GM06990 (cell line): ENCODE results near the gene EIF1.
A peak's percentile ranks its signal among the peaks of the same experiment; 100 is the strongest.

Source experiments
- DNase-seq: peaks from one replicate; pipeline ENCODE4 v3.0.0-alpha.2; 2011; ENCODE audit not compliant: insufficient read length; ENCODE audit errors: extremely low read depth
- H3K27me3 ChIP-seq: replicated peaks from 2 replicates; pipeline ENCODE4 v1.6.0; 2011; ENCODE audit warnings: low read length; ENCODE audit not compliant: control insufficient read depth, insufficient read depth
- H3K36me3 ChIP-seq: 2 replicates; pipeline ENCODE4 v1.5.1; 2011; ENCODE audit warnings: low read length; ENCODE audit not compliant: control insufficient read depth, insufficient read depth
- H3K4me3 ChIP-seq: replicated peaks from 2 replicates; pipeline ENCODE4 v1.5.1; 2011; ENCODE audit warnings: low read depth, mild to moderate bottlenecking, control low read depth, low read length
- CTCF ChIP-seq: IDR thresholded peaks from 2 replicates; pipeline ENCODE4 v1.5.1; 2011; ENCODE audit warnings: low read length, control low read depth, mild to moderate bottlenecking, inconsistent platforms; ENCODE audit not compliant: insufficient read depth, poor library complexity, severe bottlenecking

EIF1 gene

GRCh38 chr17:41687828-41688640, 651 bp upstream of the EIF1 start:
- Histone ChIP-seq H3K27me3 (no peaks in the 10 kb centered on the region), H3K4me3 (peak overlapping the region; percentile 60), H3K36me3 (peaks cover 31% of the 10 kb centered on the region)
- TF ChIP-seq CTCF: peak; percentile 54
- no peak for DNase-seq

- TF ChIP-seq CTCF: peak; percentile 53
- Histone ChIP-seq H3K36me3 (peaks cover 35% of the 10 kb centered on the region), H3K27me3 (no peaks in the 10 kb centered on the region), H3K4me3 (peak overlapping the region; percentile 98)
- no peak for DNase-seq
These were observed 1.0 kb downstream of the EIF1 start for GRCh38 chr17:41689497-41690299.

DNA sequence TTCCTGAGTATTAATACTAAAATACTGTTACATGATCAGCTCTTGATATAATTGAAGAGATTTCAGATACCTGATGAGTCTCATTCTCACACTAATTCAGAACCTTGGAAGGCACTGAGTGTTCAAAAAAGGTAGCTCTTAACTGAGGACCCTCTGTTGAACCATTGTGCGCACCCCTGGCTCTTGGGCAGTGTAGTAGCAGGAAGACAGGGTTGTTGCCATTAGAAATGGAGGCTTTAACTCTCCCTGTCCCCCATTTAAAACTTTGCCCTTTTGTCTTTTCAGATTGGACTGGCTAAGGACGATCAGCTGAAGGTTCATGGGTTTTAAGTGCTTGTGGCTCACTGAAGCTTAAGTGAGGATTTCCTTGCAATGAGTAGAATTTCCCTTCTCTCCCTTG, 1.8 kb downstream of the EIF1 start:
- H3K36me3 ChIP-seq: peaks cover 35% of the 10 kb centered on the region
- no peaks in the 10 kb centered on the region for H3K27me3 ChIP-seq
- no peak for DNase-seq
- H3K4me3 ChIP-seq: peak overlapping the region; percentile 98
- TF ChIP-seq CTCF: no peak

DNA sequence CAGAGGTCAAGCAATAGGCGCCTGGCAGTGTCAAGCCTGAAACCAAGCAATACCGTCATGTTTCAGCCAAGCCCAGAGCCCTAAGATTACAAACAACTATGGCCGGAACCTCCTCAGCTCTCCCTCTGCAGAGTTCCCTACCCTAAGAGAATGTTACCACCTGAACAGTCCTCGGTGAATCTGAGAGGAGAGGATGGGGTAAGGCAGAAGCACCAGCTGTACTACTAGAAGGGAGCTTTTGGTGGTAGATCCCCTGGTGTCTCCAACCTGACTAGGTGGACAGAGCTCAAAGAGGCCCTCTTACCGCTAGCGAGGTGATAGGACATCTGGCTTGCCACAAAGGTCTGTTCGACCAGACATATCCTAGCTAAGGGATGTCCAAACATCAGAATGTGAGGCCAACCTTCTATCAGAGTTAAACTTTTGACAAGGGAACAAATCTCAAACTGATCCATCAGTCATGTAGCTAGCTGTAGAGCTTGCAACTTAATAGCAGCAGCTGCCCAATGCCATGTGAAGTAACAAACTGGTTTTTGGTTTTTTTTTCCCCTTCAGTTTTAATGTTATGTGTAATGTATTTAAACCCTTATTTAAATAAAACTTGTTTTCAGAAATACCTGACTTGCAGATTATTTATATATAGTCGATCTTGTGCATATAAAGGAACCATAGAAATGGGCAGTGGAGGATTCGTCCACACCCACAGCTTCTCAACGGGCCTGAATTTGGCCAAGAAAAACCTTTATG, 2.5 kb downstream of the EIF1 start:
- Histone ChIP-seq H3K36me3 (peaks cover 35% of the 10 kb centered on the region), H3K27me3 (no peaks in the 10 kb centered on the region), H3K4me3 (no peak overlapping the region)
- no peak for TF ChIP-seq CTCF
- DNase-seq: no peak

- no peaks in the 10 kb centered on the region for H3K27me3 ChIP-seq
- no peak for DNase-seq
- H3K4me3 ChIP-seq: no peak overlapping the region
- TF ChIP-seq CTCF: no peak
- H3K36me3 ChIP-seq: peaks cover 35% of the 10 kb centered on the region
These were observed 4.2 kb downstream of the EIF1 start for GRCh38 chr17:41692722-41693521.
